K562 (cell line): ENCODE results near the gene STEAP2. TPM values are rescaled to one million over a fixed set of nuclear protein-coding genes. Genes with fewer than 3 reads are reported as not detected.
A peak's percentile ranks its signal among the peaks of the same experiment; 100 is the strongest.

ENCODE experiments used
- ATAC-seq: fragments of 200-7000 bp; cut with Tn5 transposase; 3 replicates; pipeline ENCODE4 v1.9.1; 2020; ENCODE audit warnings: moderate library complexity
- BruUV-seq: library from RNA; stranded (reverse); fragments of 400-500 nt; replicated peaks from 2 replicates; lab custom pipeline; 2021; lab: Mats Ljungman, UMichigan
- CTCF ChIA-PET: fragments of 300-600 bp; formaldehyde crosslinking; extraction: SDS; loops from one replicate; lab custom pipeline; 2021; ENCODE audit warnings: low intra/inter-chr PET ratio; lab: Yijun Ruan, JAX
- POLR2A ChIA-PET: fragments of 300-600, 350-650 bp; sonication (Branson Sonifier 250); formaldehyde crosslinking; extraction: SDS; loops from one replicate; lab custom pipeline; 2021; ENCODE audit warnings: antibody characterized with exemption, inconsistent platforms; lab: Yijun Ruan, JAX
- DNase-seq, 4 experiments: peaks; one replicate each; pipeline versions ENCODE4 v3.0.0 to v3.0.0-alpha.2; 2011 to 2018; ENCODE audit warnings: low spot score in 3 of 4, mixed read lengths in 3 of 4; ENCODE audit errors: extremely low read depth in 1 of 4
- FAIRE-seq: peaks from 2 replicates; lab custom pipeline; 2011; peaks lifted over from hg19 to GRCh38; lab: Jason Lieb, UNC
- H2AFZ ChIP-seq: 2 replicates; pipeline ENCODE4 v1.6.0; 2011; ENCODE audit warnings: low read depth, low read length, control low read depth, inconsistent platforms
- H3K27ac ChIP-seq: fragments of 200-600 bp; 3 replicates; pipeline ENCODE4 v1.8.0; 2011; ENCODE audit warnings: low read depth, mild to moderate bottlenecking, control low read depth, inconsistent platforms, low read length, moderate library complexity, mixed read lengths; ENCODE audit errors: extremely low read depth
- H3K27me3 ChIP-seq, 2 experiments: fragments of 300-600 bp in 1 of 2; 2 replicates in 1 of 2; 3 replicates in 1 of 2; pipeline versions ENCODE4 v1.6.0 to v1.8.0; 2011; ENCODE audit warnings: inconsistent platforms in 2 of 2, low read length in 2 of 2, mild to moderate bottlenecking in 1 of 2, mixed read lengths in 1 of 2, moderate library complexity in 1 of 2; ENCODE audit not compliant: control insufficient read depth in 2 of 2, insufficient read depth in 2 of 2
- H3K36me3 ChIP-seq: fragments of 300-600 bp; 3 replicates; pipeline ENCODE4 v1.8.0; 2011; ENCODE audit warnings: mild to moderate bottlenecking, low read length, inconsistent platforms; ENCODE audit not compliant: control insufficient read depth, insufficient read depth
- H3K4me1 ChIP-seq, 2 experiments: fragments of 200-600 bp in 1 of 2; replicated peaks in 1 of 2; 2 replicates in 1 of 2; 3 replicates in 1 of 2; pipeline versions ENCODE4 v1.5.1 to v1.8.0; 2011; ENCODE audit warnings: inconsistent platforms in 2 of 2, low read length in 2 of 2, mild to moderate bottlenecking in 1 of 2, mixed read lengths in 1 of 2, moderate library complexity in 1 of 2; ENCODE audit not compliant: control insufficient read depth in 2 of 2, insufficient read depth in 2 of 2
- H3K4me2 ChIP-seq: 2 replicates; pipeline ENCODE4 v1.6.1; 2011; ENCODE audit warnings: low read length, control low read depth, inconsistent platforms, mixed read lengths; ENCODE audit not compliant: insufficient read depth
- H3K4me3 ChIP-seq: fragments of 200-600 bp; sonication (generic), shearing (Covaris generic); 2 replicates; pipeline ENCODE4 v1.5.1; 2016; ENCODE audit warnings: control low read depth, inconsistent platforms
- H3K79me2 ChIP-seq: fragments of 200-600 bp; 3 replicates; pipeline ENCODE4 v1.8.0; 2011; ENCODE audit warnings: low read length, inconsistent platforms; ENCODE audit not compliant: control insufficient read depth, insufficient read depth
- H3K9ac ChIP-seq, 2 experiments: 2 replicates each; pipeline versions ENCODE4 v1.6.0 to v1.6.1; 2011; ENCODE audit warnings: low read depth in 2 of 2, low read length in 2 of 2, control low read depth in 1 of 2, inconsistent platforms in 1 of 2, mild to moderate bottlenecking in 1 of 2, mixed read lengths in 1 of 2; ENCODE audit not compliant: insufficient read depth in 1 of 2
- H3K9me1 ChIP-seq: one replicate; pipeline ENCODE4 v1.6.0; 2011; ENCODE audit warnings: inconsistent platforms, mild to moderate bottlenecking, low read length, moderate library complexity; ENCODE audit not compliant: control insufficient read depth, insufficient read depth
- H3K9me3 ChIP-seq: replicated peaks from 2 replicates; pipeline ENCODE4 v1.5.1; 2011; ENCODE audit warnings: low read depth, low read length, inconsistent platforms; ENCODE audit not compliant: control insufficient read depth, insufficient read depth
- H4K20me1 ChIP-seq: replicated peaks from 2 replicates; pipeline ENCODE4 v1.6.1; 2011; ENCODE audit warnings: low read length, inconsistent platforms, mixed read lengths; ENCODE audit not compliant: control insufficient read depth, insufficient read depth
- LEF1 ChIP-seq: fragments of 450-650 bp; IDR thresholded peaks from 2 replicates; pipeline ENCODE4 v1.6.1; 2016; ENCODE audit warnings: mild to moderate bottlenecking
- RUNX1 ChIP-seq: sonication (generic); IDR thresholded peaks from 2 replicates; pipeline ENCODE4 v1.6.1; 2016; ENCODE audit warnings: antibody characterized with exemption, low read depth
- ZBTB40 ChIP-seq, 2 experiments: fragments of 450-650 bp in 1 of 2; sonication (generic) in 1 of 2; formaldehyde crosslinking in 1 of 2; IDR thresholded peaks; 2 replicates each; pipeline versions ENCODE4 v1.7.1 to v1.9.0; 2016 to 2022; ENCODE audit warnings: inconsistent platforms in 1 of 2, mild to moderate bottlenecking in 1 of 2, missing genetic modification reagents in 1 of 2
- WGBS: fragments of 100-300 bp; shearing (Covaris generic); methylation state at CpG from one replicate; pipeline ENCODE4 v1.1.6; 2016; ENCODE audit warnings: low coverage, mixed read lengths; ENCODE audit not compliant: insufficient coverage; ENCODE audit errors: missing lambda C conversion rate; 5-methylcytosine and 5-hydroxymethylcytosine counted together
- in situ Hi-C: fragments of 300-500 bp; cut with MboI; formaldehyde crosslinking; loops from 4 replicates; pipeline ENCODE4 v1.15.0; 2018; ENCODE audit warnings: inconsistent platforms, mixed read lengths
- intact Hi-C: fragments of 100-400 bp; cut with micrococcal nuclease; formaldehyde crosslinking; loops from 2 replicates; pipeline ENCODE4 v1.14.2; 2022
- polyA plus RNA-seq, 8 experiments: library from polyadenylated mRNA; depleted of rRNA in 4 of 8; stranded (reverse) in 5 of 8; unstranded in 3 of 8; fragments of >200 nt; fragmentation: Nextera tagmentation in 2 of 8; fragmentation: Illumina TruSeq in 1 of 8; extraction: Ambion mirVana in 2 of 8; extraction: Trizol in 1 of 8; gene quantifications; 2 replicates each; pipeline versions ENCODE4 v1.2.1 to v1.2.3, GENCODE V29; 2011 to 2014; ENCODE audit warnings: inconsistent platforms in 1 of 8, missing spikeins in 1 of 8
- total RNA-seq, 7 experiments: library from RNA; depleted of rRNA in 6 of 7; stranded (reverse); fragments of >200 nt in 6 of 7; fragmentation: Illumina TruSeq in 2 of 7; extraction: Trizol in 2 of 7; gene quantifications; 2 replicates each; pipeline versions ENCODE4 v1.2.1 to v1.2.3, GENCODE V29; 2011 to 2021; ENCODE audit warnings: low replicate concordance in 1 of 7

Gene STEAP2
- total and polyA plus RNA-seq, 9 of the 15 experiments (the other 6 are each of a cell fraction or from before 2014, with no cell fraction given) = 0.02 to 0.03 TPM; not detected in 7

GRCh38 chr7:90239625-90240228 lies 28.2 kb downstream of the STEAP2 start:
- Histone ChIP-seq H2AFZ (peak overlapping the region; percentile 82), H3K4me1 (peaks cover 0 to 7% of the 10 kb centered on the region in 2 experiments; a peak in 2 of 5 replicates), H3K9me3 (no peaks in the 10 kb centered on the region), H3K9me1 (no peaks in the 10 kb centered on the region), H3K36me3 (no peaks in the 10 kb centered on the region), H3K27ac (no peak overlapping the region; the same call in 2 of the 3 replicates), H4K20me1 (no peaks in the 10 kb centered on the region), H3K9ac (peak overlapping the region; percentile 25 to 36; a peak in 2 of 4 replicates), H3K27me3 (no peaks in the 10 kb centered on the region), H3K79me2 (no peaks in the 10 kb centered on the region), H3K4me3 (0 out of 2 replicates have a peak overlapping the region, but pooled peaks have one; percentile 5), H3K4me2 (peak overlapping the region; percentile 68)
- BruUV-seq = no TSS peak
- FAIRE-seq (peak; percentile 29), DNase-seq (no peak), ATAC-seq (peak; percentile 28)
- intact Hi-C loops = no loop called here
- in situ Hi-C loops = no loop called here
- WGBS = 21% methylated on average over 9 of the region's 9 CpGs
- ChIA-PET POLR2A (no interaction called here), CTCF (no interaction called here)
- TF ChIP-seq ZBTB40 (IDR thresholded peaks at IDR 0.05) (0 out of 2 replicates have a peak, but pooled peaks have one; percentile 43), ZBTB40 (CRISPR knock-in tag; IDR thresholded peaks at IDR 0.05) (no peak), LEF1 (no peak), RUNX1 (no peak)
